Neural cell (in vitro differentiated cells): ENCODE measurements around the gene TCF4. TPM values are rescaled to one million over a fixed set of nuclear protein-coding genes. Genes with fewer than 3 reads are reported as not detected.

ENCODE experiments used
- H2AFZ ChIP-seq: fragments of 200-600, 300-800 bp; sonication (generic), shearing (Covaris generic); 2 replicates; pipeline ENCODE4 v1.6.0; 2014; ENCODE audit warnings: low read depth, mild to moderate bottlenecking, antibody characterized with exemption, low read length, moderate library complexity
- H3F3A ChIP-seq: fragments of 200-600 bp; shearing (Covaris generic); 2 replicates; pipeline ENCODE4 v1.6.1; 2016; ENCODE audit warnings: mild to moderate bottlenecking, moderate library complexity, mixed read lengths, antibody characterized with exemption, low read length; ENCODE audit not compliant: insufficient read depth, poor library complexity, severe bottlenecking
- H3K27ac ChIP-seq: fragments of 200-600, 300-800 bp; sonication (generic), shearing (Covaris generic); 2 replicates; pipeline ENCODE4 v1.5.1; 2014; ENCODE audit warnings: mild to moderate bottlenecking, low read length, moderate library complexity
- H3K27me3 ChIP-seq: fragments of 300-800, 200-600 bp; sonication (generic), shearing (Covaris generic); 2 replicates; pipeline ENCODE4 v1.6.0; 2014; ENCODE audit warnings: mild to moderate bottlenecking, low read depth, low read length, moderate library complexity; ENCODE audit not compliant: insufficient read depth
- H3K36me3 ChIP-seq: fragments of 300-800, 200-600 bp; sonication (generic), shearing (Covaris generic); 2 replicates; pipeline ENCODE4 v1.5.1; 2014; ENCODE audit warnings: mild to moderate bottlenecking, antibody characterized with exemption, low read length, moderate library complexity; ENCODE audit not compliant: insufficient read depth
- H3K4me2 ChIP-seq: fragments of 300-800, 200-600 bp; sonication (generic), shearing (Covaris generic); 2 replicates; pipeline ENCODE4 v1.6.0; 2014; ENCODE audit warnings: mild to moderate bottlenecking, low read length
- H3K4me3 ChIP-seq: fragments of 300-800, 200-600 bp; sonication (generic), shearing (Covaris generic); 2 replicates; pipeline ENCODE4 v1.5.1; 2014; ENCODE audit warnings: mild to moderate bottlenecking, low read length, moderate library complexity
- H3K79me2 ChIP-seq: fragments of 200-600 bp; shearing (Covaris generic); replicated peaks from 2 replicates; pipeline ENCODE4 v1.6.0; 2014; ENCODE audit warnings: mild to moderate bottlenecking, low read length, moderate library complexity; ENCODE audit not compliant: insufficient read depth
- H3K9ac ChIP-seq: fragments of 300-800, 200-600 bp; sonication (generic), shearing (Covaris generic); 2 replicates; pipeline ENCODE4 v1.6.1; 2016; ENCODE audit warnings: mild to moderate bottlenecking, low read length, mixed read lengths
- H3K9me2 ChIP-seq: fragments of 200-600 bp; shearing (Covaris generic); 2 replicates; pipeline ENCODE4 v1.6.1; 2016; ENCODE audit warnings: mild to moderate bottlenecking, low read length, mixed read lengths; ENCODE audit not compliant: insufficient read depth
- H3K9me3 ChIP-seq: fragments of 200-600, 300-800 bp; sonication (generic), shearing (Covaris generic); 2 replicates; pipeline ENCODE4 v1.6.1; 2016; ENCODE audit warnings: mild to moderate bottlenecking, mixed run types, low read length, moderate library complexity, mixed read lengths
- H4K20me1 ChIP-seq: fragments of 200-600 bp; shearing (Covaris generic); 2 replicates; pipeline ENCODE4 v1.6.1; 2016; ENCODE audit warnings: mild to moderate bottlenecking, mixed run types; ENCODE audit not compliant: insufficient read depth
- CTCF ChIP-seq: fragments of 450-650 bp; IDR thresholded peaks from 2 replicates; pipeline ENCODE4 v1.5.1; 2014; ENCODE audit warnings: antibody characterized with exemption, mild to moderate bottlenecking, moderate library complexity; ENCODE audit not compliant: poor library complexity, severe bottlenecking
- EP300 ChIP-seq: fragments of 450-650 bp; conservative IDR thresholded peaks from 2 replicates; pipeline ENCODE4 v1.6.1; 2014; ENCODE audit warnings: antibody characterized with exemption, mild to moderate bottlenecking, moderate library complexity; ENCODE audit not compliant: poor library complexity, severe bottlenecking
- EZH2 ChIP-seq: fragments of 200-600, 300-800 bp; shearing (Covaris generic), sonication (generic); IDR thresholded peaks from 2 replicates; pipeline ENCODE4 v1.6.1; 2014; ENCODE audit warnings: antibody characterized with exemption, low read length, borderline replicate concordance, mild to moderate bottlenecking; ENCODE audit not compliant: insufficient read depth, poor library complexity, severe bottlenecking
- MXI1 ChIP-seq: fragments of 450-650 bp; conservative IDR thresholded peaks from 2 replicates; pipeline ENCODE4 v1.6.1; 2014; ENCODE audit warnings: antibody characterized with exemption, mild to moderate bottlenecking; ENCODE audit not compliant: poor library complexity, severe bottlenecking
- POLR2AphosphoS5 ChIP-seq: IDR thresholded peaks from 2 replicates; pipeline ENCODE4 v1.6.1; 2012
- RAD21 ChIP-seq: fragments of 450-650 bp; conservative IDR thresholded peaks from 2 replicates; pipeline ENCODE4 v1.6.1; 2014; ENCODE audit warnings: antibody characterized with exemption, mild to moderate bottlenecking, moderate library complexity
- REST ChIP-seq: IDR thresholded peaks from 2 replicates; pipeline ENCODE4 v1.6.1; 2012; ENCODE audit warnings: borderline replicate concordance
- SMC3 ChIP-seq: fragments of 450-650 bp; conservative IDR thresholded peaks from 2 replicates; pipeline ENCODE4 v1.6.1; 2014; ENCODE audit warnings: antibody characterized with exemption, mild to moderate bottlenecking, moderate library complexity; ENCODE audit not compliant: poor library complexity
- polyA plus RNA-seq: library from polyadenylated mRNA; depleted of rRNA; stranded (reverse); fragments of >200 nt; gene quantifications from 2 replicates; pipeline ENCODE4 v1.2.3, GENCODE V29; 2014

Gene TCF4
- polyA plus RNA-seq, 1 donor from 2014 or later: 7.0 TPM

GRCh38 chr18:55229682-55230081, 358.3 kb downstream of the TCF4 start:
- no peak overlapping the region for H2AFZ ChIP-seq
- no peaks in the 10 kb centered on the region for H3F3A ChIP-seq
- no peak overlapping the region for H3K4me2 ChIP-seq
- H3K9me3 ChIP-seq: no peaks in the 10 kb centered on the region
- TF ChIP-seq CTCF: no peak
- no peak for TF ChIP-seq RAD21
- no peak for TF ChIP-seq REST
- no peak overlapping the region for H3K4me3 ChIP-seq
- H3K27me3 ChIP-seq: no peaks in the 10 kb centered on the region
- H3K36me3 ChIP-seq: no peaks in the 10 kb centered on the region
- H4K20me1 ChIP-seq: no peaks in the 10 kb centered on the region
- no peak overlapping the region for H3K27ac ChIP-seq
- no peak overlapping the region for H3K9ac ChIP-seq
- no peaks in the 10 kb centered on the region for H3K79me2 ChIP-seq
- H3K9me2 ChIP-seq: no peaks in the 10 kb centered on the region

GRCh38 chr18:55228707-55229106, 359.3 kb downstream of the TCF4 start:
- Histone ChIP-seq H3K9me3 (no peaks in the 10 kb centered on the region), H3K36me3 (no peaks in the 10 kb centered on the region), H3K9ac (no peak overlapping the region), H3K79me2 (no peaks in the 10 kb centered on the region), H3K27ac (no peak overlapping the region), H3K4me2 (no peak overlapping the region), H3F3A (no peaks in the 10 kb centered on the region), H2AFZ (no peak overlapping the region), H3K27me3 (no peaks in the 10 kb centered on the region), H4K20me1 (no peaks in the 10 kb centered on the region), H3K9me2 (no peaks in the 10 kb centered on the region), H3K4me3 (no peak overlapping the region)
- TF ChIP-seq RAD21: no peak
- TF ChIP-seq EP300: no peak
- TF ChIP-seq POLR2AphosphoS5: no peak
- TF ChIP-seq MXI1: no peak
- no peak for TF ChIP-seq EZH2

GRCh38 chr18:55228191-55228590, 359.8 kb downstream of the TCF4 start:
- H2AFZ ChIP-seq: no peak overlapping the region
- H4K20me1 ChIP-seq: no peaks in the 10 kb centered on the region
- no peaks in the 10 kb centered on the region for H3K9me3 ChIP-seq
- peak; percentile 12 for TF ChIP-seq SMC3
- TF ChIP-seq EZH2: no peak
- no peak overlapping the region for H3K4me2 ChIP-seq
- H3K4me3 ChIP-seq: no peak overlapping the region
- H3K9me2 ChIP-seq: no peaks in the 10 kb centered on the region
- H3K36me3 ChIP-seq: no peaks in the 10 kb centered on the region
- no peaks in the 10 kb centered on the region for H3K27me3 ChIP-seq
- no peak overlapping the region for H3K9ac ChIP-seq
- no peaks in the 10 kb centered on the region for H3K79me2 ChIP-seq
- H3F3A ChIP-seq: no peaks in the 10 kb centered on the region
- H3K27ac ChIP-seq: no peak overlapping the region
